Gastrocnemius medialis (tissue), 4 donors: Measurements from ENCODE around the gene CACNA1C. TPM values are rescaled to one million over a fixed set of nuclear protein-coding genes. Genes with fewer than 3 reads are reported as not detected.

Experiments
- ATAC-seq, 2 donors: fragments of 150-250 bp; one replicate each; pipeline ENCODE4 v1.9.1; 2016
- DNase-seq, 2 donors: peaks; one replicate each; pipeline ENCODE4 v3.0.0-alpha.2; 2019
- H3K27ac ChIP-seq, 4 donors: fragments of 200-600 bp; sonication (generic); 1 replicate in 1 of 4; 2 replicates in 3 of 4; pipeline ENCODE4 v1.5.1; 2016 to 2018; ENCODE audit warnings: mild to moderate bottlenecking in 2 of 4, moderate library complexity in 1 of 4
- H3K27me3 ChIP-seq, 3 donors: fragments of 200-600 bp; sonication (generic) in 2 of 3; 1 replicate in 1 of 3; 2 replicates in 2 of 3; pipeline versions ENCODE4 v1.5.1 to v1.6.0; 2016 to 2019; ENCODE audit warnings: mild to moderate bottlenecking in 1 of 3, moderate library complexity in 1 of 3
- H3K36me3 ChIP-seq, 2 donors: fragments of 200-600 bp; sonication (generic) in 1 of 2; one replicate each; pipeline ENCODE4 v1.5.1; 2017 to 2018
- H3K4me1 ChIP-seq, 2 donors: fragments of 200-600 bp; sonication (generic) in 1 of 2; one replicate each; pipeline ENCODE4 v1.5.1; 2016 to 2017; ENCODE audit warnings: mild to moderate bottlenecking in 2 of 2
- H3K4me3 ChIP-seq, 4 donors: fragments of 200-600 bp; sonication (generic) in 3 of 4; 1 replicate in 1 of 4; 2 replicates in 3 of 4; pipeline ENCODE4 v1.5.1; 2016 to 2019; ENCODE audit warnings: mild to moderate bottlenecking in 2 of 4
- H3K9me3 ChIP-seq, 3 donors: fragments of 200-600 bp; sonication (generic) in 2 of 3; 1 replicate in 1 of 3; 2 replicates in 2 of 3; pipeline ENCODE4 v1.5.1; 2016 to 2019
- POLR2A ChIP-seq, 2 donors: fragments of 450-650 bp; IDR thresholded peaks; one replicate each; pipeline ENCODE4 v1.6.1; 2017; ENCODE audit warnings: antibody characterized with exemption in 2 of 2, mild to moderate bottlenecking in 2 of 2, moderate library complexity in 2 of 2
- in situ Hi-C, 4 donors: fragments of 200-750 bp; cut with MboI; loops; one replicate each; pipeline versions ENCODE4 v1.15.0 to v1.8.0; 2017; ENCODE audit warnings: low sequenced_read_pairs in 4 of 4
- intact Hi-C: fragments of 100-400 bp; cut with DNase I; formaldehyde crosslinking; loops from one replicate; pipeline ENCODE4 v1.15.1; 2023; ENCODE audit warnings: low total_unique reads
- total RNA-seq, 4 donors: library from RNA; depleted of rRNA; stranded (reverse); fragments of >200 nt; gene quantifications; one replicate each; pipeline versions ENCODE4 v1.1.0 to v1.2.3, GENCODE V29; 2016
- TF ChIP-seq, protein P1 (sequence below), 5 experiments: fragments of 450-650 bp in 3 of 5; fragments of 200-600 bp in 2 of 5; sonication (generic) in 2 of 5; IDR thresholded peaks in 4 of 5; conservative IDR thresholded peaks in 1 of 5; 1 replicate in 4 of 5; 2 replicates in 1 of 5; pipeline ENCODE4 v1.5.1; 2016 to 2019; ENCODE audit warnings: antibody characterized with exemption in 5 of 5, mild to moderate bottlenecking in 3 of 5, moderate library complexity in 3 of 5

CACNA1C gene
- total RNA-seq, 4 donors from 2014 or later = 0.80 to 1.8 (median 0.91) TPM

- DNase-seq = no peak
- Histone ChIP-seq H3K27ac (peak overlapping the region in 2 of 4 donors; percentile 24 to 44), H3K9me3 (no peaks in the 10 kb centered on the region), H3K4me1 (peaks cover 0 to 13% of the 10 kb centered on the region in 2 donors), H3K27me3 (no peaks in the 10 kb centered on the region), H3K36me3 (no peaks in the 10 kb centered on the region), H3K4me3 (no peak overlapping the region)
- no peak for ATAC-seq
- TF ChIP-seq POLR2A (IDR thresholded peaks at IDR 0.05) = no peak
- TF ChIP-seq, protein P1, sequence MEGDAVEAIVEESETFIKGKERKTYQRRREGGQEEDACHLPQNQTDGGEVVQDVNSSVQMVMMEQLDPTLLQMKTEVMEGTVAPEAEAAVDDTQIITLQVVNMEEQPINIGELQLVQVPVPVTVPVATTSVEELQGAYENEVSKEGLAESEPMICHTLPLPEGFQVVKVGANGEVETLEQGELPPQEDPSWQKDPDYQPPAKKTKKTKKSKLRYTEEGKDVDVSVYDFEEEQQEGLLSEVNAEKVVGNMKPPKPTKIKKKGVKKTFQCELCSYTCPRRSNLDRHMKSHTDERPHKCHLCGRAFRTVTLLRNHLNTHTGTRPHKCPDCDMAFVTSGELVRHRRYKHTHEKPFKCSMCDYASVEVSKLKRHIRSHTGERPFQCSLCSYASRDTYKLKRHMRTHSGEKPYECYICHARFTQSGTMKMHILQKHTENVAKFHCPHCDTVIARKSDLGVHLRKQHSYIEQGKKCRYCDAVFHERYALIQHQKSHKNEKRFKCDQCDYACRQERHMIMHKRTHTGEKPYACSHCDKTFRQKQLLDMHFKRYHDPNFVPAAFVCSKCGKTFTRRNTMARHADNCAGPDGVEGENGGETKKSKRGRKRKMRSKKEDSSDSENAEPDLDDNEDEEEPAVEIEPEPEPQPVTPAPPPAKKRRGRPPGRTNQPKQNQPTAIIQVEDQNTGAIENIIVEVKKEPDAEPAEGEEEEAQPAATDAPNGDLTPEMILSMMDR (IDR thresholded peaks at IDR 0.05 in 4 of 5, conservative IDR thresholded peaks at IDR 0.05 in 1 of 5) = no peak
- intact Hi-C loops (no loop called here), in situ Hi-C loops (no loop called here)
Measured at GRCh38 chr12:2014231-2014630, 38.6 kb upstream of the CACNA1C start.

DNA sequence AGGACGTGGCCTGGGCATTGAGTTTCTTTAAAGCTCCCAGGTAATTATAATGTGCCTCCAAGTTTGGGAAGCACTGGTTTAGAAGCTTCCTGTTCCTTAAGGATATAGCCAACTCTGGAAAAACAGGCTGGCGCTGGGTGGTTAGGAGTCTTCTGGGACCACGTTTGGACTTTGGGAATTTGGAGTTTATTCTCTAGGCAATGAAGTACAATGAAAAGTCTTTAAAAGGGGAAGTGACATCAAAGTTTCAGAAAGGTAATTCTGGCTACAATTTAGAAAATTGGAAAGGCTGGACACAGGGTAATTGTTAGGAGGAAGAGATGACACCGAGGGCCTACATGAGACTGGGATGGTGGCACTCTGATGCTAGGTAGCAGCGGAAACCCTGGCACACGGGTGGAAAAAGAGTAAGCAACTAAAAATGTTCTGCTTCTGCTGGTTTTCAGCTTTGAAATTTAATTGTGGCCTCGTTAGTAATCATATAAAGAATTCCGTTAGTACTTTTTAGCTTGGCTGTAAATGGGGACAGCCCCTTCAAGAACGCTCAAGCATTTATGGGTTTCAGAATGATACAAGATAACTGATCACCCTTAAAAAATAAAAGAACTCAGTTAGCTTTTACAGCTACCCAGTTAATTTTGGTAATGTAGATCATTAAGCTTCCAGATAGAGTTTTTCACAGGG lies 35.8 kb upstream of the CACNA1C start:
- Histone ChIP-seq H3K4me1 (peaks cover 0 to 13% of the 10 kb centered on the region in 2 donors), H3K36me3 (no peaks in the 10 kb centered on the region), H3K27ac (no peak overlapping the region), H3K4me3 (no peak overlapping the region), H3K27me3 (peaks cover 0 to 4% (median 0%) of the 10 kb centered on the region in 3 donors), H3K9me3 (no peaks in the 10 kb centered on the region)
- in situ Hi-C loops = no loop called here
- TF ChIP-seq, protein P1 (IDR thresholded peaks at IDR 0.05 in 4 of 5, conservative IDR thresholded peaks at IDR 0.05 in 1 of 5) = no peak
- TF ChIP-seq POLR2A (IDR thresholded peaks at IDR 0.05) = no peak
- ATAC-seq = no peak
- intact Hi-C loops = no loop called here
- DNase-seq = no peak

GRCh38 chr12:2017546-2018337 lies 35.0 kb upstream of the CACNA1C start:
- peak overlapping the region in 1 of 4 donors; percentile 21 for H3K27ac ChIP-seq
- H3K4me3 ChIP-seq = no peak overlapping the region
- no peaks in the 10 kb centered on the region for H3K9me3 ChIP-seq
- DNase-seq = no peak
- TF ChIP-seq, protein P1 (IDR thresholded peaks at IDR 0.05 in 4 of 5, conservative IDR thresholded peaks at IDR 0.05 in 1 of 5) = no peak
- no peak for TF ChIP-seq POLR2A (IDR thresholded peaks at IDR 0.05)
- in situ Hi-C loops = no loop called here
- H3K36me3 ChIP-seq = no peaks in the 10 kb centered on the region
- ATAC-seq = peak in 1 of 2 donors; percentile 30
- peaks cover 0 to 4% (median 0%) of the 10 kb centered on the region in 3 donors for H3K27me3 ChIP-seq
- peaks cover 0 to 13% of the 10 kb centered on the region in 2 donors for H3K4me1 ChIP-seq
- intact Hi-C loops = no loop called here

DNA sequence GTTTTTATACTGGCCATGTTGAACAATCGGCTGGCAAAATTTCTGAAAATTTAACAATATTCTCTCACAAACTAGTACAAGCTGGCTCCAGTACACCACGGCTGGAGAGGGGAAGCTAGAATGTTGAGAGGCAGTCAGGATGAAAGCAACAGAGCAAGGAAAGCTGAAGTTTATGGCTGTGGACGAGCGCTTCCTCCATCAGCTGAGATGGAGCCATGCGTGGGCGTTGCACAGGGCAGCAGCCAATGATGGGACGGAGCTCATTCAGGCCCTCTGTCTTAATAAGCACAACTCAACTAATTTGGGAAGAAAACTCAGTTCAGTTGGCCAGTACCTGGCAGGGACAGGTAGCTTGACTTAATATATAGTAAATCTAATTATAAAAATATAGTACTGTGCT lies 34.4 kb upstream of the CACNA1C start:
- peaks cover 0 to 10% of the 10 kb centered on the region in 2 donors for H3K4me1 ChIP-seq
- peaks cover 0 to 4% (median 0%) of the 10 kb centered on the region in 3 donors for H3K27me3 ChIP-seq
- DNase-seq (no peak), ATAC-seq (no peak)
- no peak overlapping the region for H3K4me3 ChIP-seq
- intact Hi-C loops (no loop called here), in situ Hi-C loops (no loop called here)
- TF ChIP-seq, protein P1 (IDR thresholded peaks at IDR 0.05 in 4 of 5, conservative IDR thresholded peaks at IDR 0.05 in 1 of 5) = no peak
- TF ChIP-seq POLR2A (IDR thresholded peaks at IDR 0.05) = no peak
- H3K36me3 ChIP-seq = no peaks in the 10 kb centered on the region
- H3K9me3 ChIP-seq = no peaks in the 10 kb centered on the region
- peak overlapping the region in 1 of 4 donors; percentile 21 for H3K27ac ChIP-seq
